NCI-H146 (cell line): ENCODE data around the gene DUSP11.
"Not testable (repeated sequence)": the region's sequence is repeated elsewhere in the genome, so short reads cannot be mapped to it uniquely, and the experiment has no call there.

ENCODE experiments used
- DNase-seq: peaks from one replicate; lab custom pipeline; 2025; lab: John Stamatoyannopoulos, UW

The DUSP11 gene

DNA sequence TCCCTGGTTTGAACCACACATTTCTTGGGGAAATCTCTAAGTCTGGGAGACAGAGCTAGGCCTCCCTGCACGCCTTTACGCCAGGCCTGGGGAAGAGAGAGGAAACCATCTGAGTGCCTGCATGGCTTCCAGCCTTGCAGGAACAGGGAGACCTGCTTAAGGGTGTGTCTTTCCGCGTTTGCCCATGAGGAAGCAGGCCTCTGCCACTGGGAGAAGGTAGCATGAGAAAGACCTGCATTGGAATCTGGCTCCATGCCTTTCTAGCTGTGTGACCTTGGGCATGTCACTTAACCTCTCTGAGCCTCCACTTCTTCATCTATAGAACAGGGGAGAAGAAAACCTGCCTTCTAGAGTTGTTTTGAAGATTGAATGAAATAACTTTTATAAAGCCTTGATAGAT is 62.2 kb downstream of the DUSP11 start:
- DNase-seq, result not testable (repeated sequence)

GRCh38 chr2:73717251-73717606 is 62.7 kb downstream of the DUSP11 start:
- no peak for DNase-seq

DNA sequence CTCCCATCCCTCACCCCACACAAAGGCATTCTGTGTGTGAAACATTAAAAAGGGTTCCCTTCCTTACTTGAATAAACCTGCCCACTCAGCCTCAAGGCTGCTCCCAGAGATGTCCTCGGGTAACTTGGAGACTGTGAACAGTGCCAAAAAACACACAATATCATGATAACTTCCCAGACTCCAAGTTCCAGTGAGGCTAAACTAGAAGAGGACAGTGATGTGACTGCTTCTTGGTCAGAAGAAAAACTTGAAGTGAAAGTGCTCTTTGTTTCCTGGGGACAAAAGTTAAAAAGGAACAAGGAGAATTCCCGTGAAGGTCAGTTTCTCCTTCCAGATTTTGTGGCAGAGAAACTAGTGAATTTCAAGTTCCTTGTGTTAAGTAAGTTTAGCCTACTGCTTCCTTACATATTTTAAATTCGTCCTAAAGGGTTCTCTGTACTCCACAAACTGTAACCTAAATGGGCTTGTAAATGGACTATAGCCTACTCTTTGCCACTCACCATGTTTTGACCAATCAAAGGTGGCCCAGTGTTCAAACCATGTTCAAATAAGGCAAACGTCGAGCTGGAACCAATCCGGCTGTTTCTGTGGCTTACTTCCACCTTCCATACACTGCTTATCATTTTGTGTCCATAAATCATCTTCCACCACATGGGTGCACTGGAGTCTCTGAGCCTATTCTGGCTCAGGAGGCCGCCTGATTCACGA is 63.2 kb downstream of the DUSP11 start:
- no peak for DNase-seq

- no peak for DNase-seq
Measured at GRCh38 chr2:73714091-73714490, 65.8 kb downstream of the DUSP11 start.
